Body of pancreas (tissue), 4 donors: ENCODE results near the gene CSRP1. TPM values are rescaled to one million over a fixed set of nuclear protein-coding genes. Genes with fewer than 3 reads are reported as not detected.

Experiments
- ATAC-seq: fragments of 150-250 bp; one replicate; pipeline ENCODE4 v1.9.1; 2016
- DNase-seq, 4 donors: peaks; one replicate each; pipeline ENCODE4 v3.0.0-alpha.2; 2019
- H3K27ac ChIP-seq, 4 donors: fragments of 200-600 bp; sonication (generic); 1 replicate in 3 of 4; 2 replicates in 1 of 4; pipeline versions ENCODE4 v1.5.1 to v1.6.1; 2016 to 2019; ENCODE audit warnings: mild to moderate bottlenecking in 1 of 4, mixed read lengths in 1 of 4, moderate library complexity in 1 of 4
- H3K27me3 ChIP-seq, 2 donors: fragments of 200-600 bp; sonication (generic); one replicate each; pipeline ENCODE4 v1.6.0; 2016; ENCODE audit warnings: mild to moderate bottlenecking in 1 of 2
- H3K36me3 ChIP-seq, 2 donors: fragments of 200-600 bp; sonication (generic); replicated peaks in 1 of 2; 2 replicates each; pipeline ENCODE4 v1.5.1; 2016; ENCODE audit warnings: low read depth in 2 of 2; ENCODE audit not compliant: insufficient read depth in 1 of 2
- H3K4me1 ChIP-seq: fragments of 200-600 bp; sonication (generic); one replicate; pipeline ENCODE4 v1.6.0; 2016
- H3K4me3 ChIP-seq, 2 donors: fragments of 200-600 bp; sonication (generic); 1 replicate in 1 of 2; 2 replicates in 1 of 2; pipeline ENCODE4 v1.5.1; 2016 to 2019
- H3K9me3 ChIP-seq, 3 donors: fragments of 200-600 bp; sonication (generic); 1 replicate in 2 of 3; 2 replicates in 1 of 3; pipeline ENCODE4 v1.5.1; 2016
- CTCF ChIP-seq, 7 experiments: fragments of 450-650 bp in 4 of 7; fragments of 200-600 bp in 3 of 7; sonication (generic) in 3 of 7; IDR thresholded peaks; one replicate each; pipeline ENCODE4 v1.5.1; 2016 to 2019; ENCODE audit warnings: antibody characterized with exemption in 7 of 7
- POLR2A ChIP-seq, 3 donors: fragments of 450-650 bp; IDR thresholded peaks; one replicate each; pipeline ENCODE4 v1.6.1; 2016; ENCODE audit warnings: antibody characterized with exemption in 3 of 3, mild to moderate bottlenecking in 2 of 3
- WGBS, 2 donors: methylation state at CpG; one replicate each; pipeline ENCODE4 v1.1.5; 2017; 5-methylcytosine and 5-hydroxymethylcytosine counted together
- intact Hi-C: fragments of 100-400 bp; cut with DNase I; formaldehyde crosslinking; loops from one replicate; pipeline ENCODE4 v1.15.1; 2023
- total RNA-seq, 2 donors: library from RNA; depleted of rRNA; stranded (reverse); fragments of >200 nt; gene quantifications; one replicate each; pipeline ENCODE4 v1.1.0, GENCODE V29; 2016

Gene CSRP1
- total RNA-seq, 2 donors from 2014 or later, result 127 to 245 TPM

GRCh38 chr1:201531551-201532425 lies 24.9 kb upstream of the CSRP1 start:
- ATAC-seq, result peak; percentile 73
- Histone ChIP-seq H3K27ac (peak overlapping the region; percentile 42 to 65 (median 54)), H3K36me3 (no peaks in the 10 kb centered on the region), H3K27me3 (no peaks in the 10 kb centered on the region), H3K4me1 (peaks cover 21% of the 10 kb centered on the region), H3K9me3 (no peaks in the 10 kb centered on the region), H3K4me3 (no peak overlapping the region)
- 34 to 54% methylated on average over 3 to 9 of the region's 9 CpGs for WGBS, 2 donors
- TF ChIP-seq CTCF (IDR thresholded peaks at IDR 0.05), result no peak
- no peak for TF ChIP-seq POLR2A (IDR thresholded peaks at IDR 0.05)
- peak; percentile 64 to 91 (median 89) for DNase-seq
- intact Hi-C loops, result no loop called here

GRCh38 chr1:201530741-201531531 lies 24.0 kb upstream of the CSRP1 start:
- Histone ChIP-seq H3K27me3 (no peaks in the 10 kb centered on the region), H3K9me3 (no peaks in the 10 kb centered on the region), H3K36me3 (no peaks in the 10 kb centered on the region), H3K4me3 (no peak overlapping the region), H3K4me1 (peaks cover 21% of the 10 kb centered on the region), H3K27ac (peak overlapping the region; percentile 42 to 65 (median 54))
- DNase-seq, result peak; percentile 71 to 81 (median 77)
- 49 to 52% methylated on average over 21 to 26 of the region's 26 CpGs for WGBS, 2 donors
- peak; percentile 70 for ATAC-seq
- TF ChIP-seq POLR2A (IDR thresholded peaks at IDR 0.05) (no peak), CTCF (IDR thresholded peaks at IDR 0.05) (peak; percentile 44 to 68 (median 55))
- intact Hi-C loops, result no loop called here

- Histone ChIP-seq H3K9me3 (no peaks in the 10 kb centered on the region), H3K27me3 (no peaks in the 10 kb centered on the region), H3K36me3 (no peaks in the 10 kb centered on the region), H3K27ac (no peak overlapping the region), H3K4me3 (no peak overlapping the region), H3K4me1 (peaks cover 21% of the 10 kb centered on the region)
- DNase-seq (no peak), ATAC-seq (no peak)
- 92 to 94% methylated on average over 3 of the region's 3 CpGs for WGBS, 2 donors
- intact Hi-C loops, result no loop called here
- TF ChIP-seq CTCF (IDR thresholded peaks at IDR 0.05), result no peak
- TF ChIP-seq POLR2A (IDR thresholded peaks at IDR 0.05), result no peak
Measured at GRCh38 chr1:201528631-201529252, 21.8 kb upstream of the CSRP1 start.

- no peak for ATAC-seq
- no peak for DNase-seq
- H3K27ac ChIP-seq, result no peak overlapping the region
- no peaks in the 10 kb centered on the region for H3K36me3 ChIP-seq
- H3K9me3 ChIP-seq, result no peaks in the 10 kb centered on the region
- H3K27me3 ChIP-seq, result no peaks in the 10 kb centered on the region
- TF ChIP-seq POLR2A (IDR thresholded peaks at IDR 0.05) (no peak), CTCF (IDR thresholded peaks at IDR 0.05) (no peak)
- intact Hi-C loops, result no loop called here
- H3K4me1 ChIP-seq, result peaks cover 21% of the 10 kb centered on the region
- H3K4me3 ChIP-seq, result no peak overlapping the region
- 91 to 92% methylated on average over 5 of the region's 5 CpGs for WGBS, 2 donors
Measured at GRCh38 chr1:201527879-201528278, 21.0 kb upstream of the CSRP1 start.
